A549 (cell line): ENCODE measurements around the gene SPPL2A. TPM values are rescaled to one million over a fixed set of nuclear protein-coding genes. Genes with fewer than 3 reads are reported as not detected.

Experiments
- ATAC-seq, 2 experiments: fragments of 200-7000 bp in 1 of 2; fragments of >200 bp in 1 of 2; cut with Nextera tagmentation in 1 of 2; cut with Tn5 transposase in 1 of 2; 3 replicates each; pipeline versions ENCODE4 v1.8.0 to v1.9.1; 2018 to 2020; ENCODE audit warnings: mild to moderate bottlenecking in 1 of 2, moderate library complexity in 1 of 2
- CTCF ChIA-PET: fragments of 300-600 bp; sonication (Branson Sonifier 250); formaldehyde crosslinking; extraction: SDS; loops from one replicate; lab custom pipeline; 2021; ENCODE audit warnings: antibody characterized with exemption, inconsistent platforms; lab: Yijun Ruan, JAX
- POLR2A ChIA-PET: fragments of 350-600 bp; formaldehyde crosslinking; extraction: SDS; loops from one replicate; lab custom pipeline; 2021; ENCODE audit warnings: antibody characterized with exemption, inconsistent platforms; lab: Yijun Ruan, JAX
- DNase-seq, 2 experiments: peaks; one replicate each; pipeline versions ENCODE4 v3.0.0 to v3.0.0-alpha.2; 2011 to 2016; ENCODE audit warnings: low read depth in 1 of 2, low spot score in 1 of 2
- FAIRE-seq: peaks from 2 replicates; lab custom pipeline; 2011; peaks lifted over from hg19 to GRCh38; lab: Jason Lieb, UNC
- H3K27ac ChIP-seq, 2 experiments: fragments of >200 bp; sonication (Bioruptor Twin); formaldehyde crosslinking; 3 replicates each; pipeline ENCODE4 v1.5.1; 2016 to 2017
- H3K4me1 ChIP-seq: fragments of >200 bp; sonication (Bioruptor Twin); formaldehyde crosslinking; 3 replicates; pipeline ENCODE4 v1.6.1; 2016
- H3K4me2 ChIP-seq: fragments of >200 bp; sonication (Bioruptor Twin); formaldehyde crosslinking; 3 replicates; pipeline ENCODE4 v1.6.1; 2016
- H3K4me3 ChIP-seq: fragments of >200 bp; sonication (Bioruptor Twin); formaldehyde crosslinking; 3 replicates; pipeline ENCODE4 v1.5.1; 2016
- H3K9me3 ChIP-seq: fragments of >200 bp; sonication (Bioruptor Twin); formaldehyde crosslinking; 3 replicates; pipeline ENCODE4 v1.6.1; 2016
- BCL3 ChIP-seq: fragments of >200 bp; sonication (Bioruptor Twin); formaldehyde crosslinking; IDR thresholded peaks from 3 replicates; pipeline ENCODE4 v1.6.1; 2016
- CBX2 ChIP-seq: fragments of 200-600 bp; sonication (generic); IDR thresholded peaks from 2 replicates; pipeline ENCODE4 v1.6.1; 2016; ENCODE audit warnings: low read depth, mild to moderate bottlenecking, borderline replicate concordance
- CBX8 ChIP-seq: fragments of 200-600 bp; sonication (generic); IDR thresholded peaks from 2 replicates; pipeline ENCODE4 v1.6.1; 2016
- CEBPB ChIP-seq, 2 experiments: fragments of >200 bp in 1 of 2; sonication (Bioruptor Twin) in 1 of 2; formaldehyde crosslinking in 1 of 2; IDR thresholded peaks; 2 replicates each; pipeline ENCODE4 v1.6.1; 2012 to 2016
- CHD4 ChIP-seq: fragments of 200-600 bp; sonication (generic); IDR thresholded peaks from 2 replicates; pipeline ENCODE4 v1.6.1; 2016; ENCODE audit warnings: antibody characterized with exemption, mild to moderate bottlenecking, borderline replicate concordance
- EHF ChIP-seq: fragments of 250-450 bp; sonication (Bioruptor Pico); IDR thresholded peaks from 2 replicates; pipeline ENCODE4 v1.5.0; 2020; ENCODE audit warnings: mild to moderate bottlenecking
- EP300 ChIP-seq, 2 experiments: fragments of >200 bp; sonication (Bioruptor Twin); formaldehyde crosslinking; IDR thresholded peaks; 2 replicates in 1 of 2; 3 replicates in 1 of 2; pipeline ENCODE4 v1.6.1; 2016 to 2017
- ESRRA ChIP-seq: fragments of 150-350 bp; IDR thresholded peaks from 2 replicates; pipeline ENCODE4 v1.6.1; 2014; ENCODE audit warnings: mild to moderate bottlenecking, low read length, borderline replicate concordance
- FOSB ChIP-seq: fragments of 250-450 bp; sonication (Bioruptor Pico); IDR thresholded peaks from 2 replicates; pipeline ENCODE4 v1.5.0; 2020; ENCODE audit warnings: mild to moderate bottlenecking, moderate library complexity
- GATA3 ChIP-seq: IDR thresholded peaks from 2 replicates; pipeline ENCODE4 v1.6.1; 2012; ENCODE audit warnings: borderline replicate concordance
- HDAC2 ChIP-seq: fragments of 200-600 bp; sonication (generic); IDR thresholded peaks from 2 replicates; pipeline ENCODE4 v1.6.1; 2016
- HOXA7 ChIP-seq: fragments of 250-450 bp; sonication (Bioruptor Pico); IDR thresholded peaks from 2 replicates; pipeline ENCODE4 v1.5.0; 2020; ENCODE audit warnings: mild to moderate bottlenecking, moderate library complexity
- HOXB13 ChIP-seq: fragments of 250-450 bp; sonication (Bioruptor Pico); IDR thresholded peaks from 2 replicates; pipeline ENCODE4 v1.5.0; 2020; ENCODE audit warnings: low read depth, mild to moderate bottlenecking, moderate library complexity
- HOXB5 ChIP-seq: fragments of 250-450 bp; sonication (Bioruptor Pico); IDR thresholded peaks from 2 replicates; pipeline ENCODE4 v1.5.0; 2020; ENCODE audit warnings: mild to moderate bottlenecking, moderate library complexity
- JUN ChIP-seq, 2 experiments: fragments of >200 bp; sonication (Bioruptor Twin); formaldehyde crosslinking; IDR thresholded peaks; 2 replicates in 1 of 2; 3 replicates in 1 of 2; pipeline ENCODE4 v1.6.1; 2016 to 2017
- KDM5A ChIP-seq: fragments of 200-600 bp; sonication (generic); IDR thresholded peaks from 2 replicates; pipeline ENCODE4 v1.6.1; 2016; ENCODE audit warnings: antibody characterized with exemption, mild to moderate bottlenecking
- MAFK ChIP-seq: fragments of 450-650 bp; IDR thresholded peaks from 2 replicates; pipeline ENCODE4 v1.6.1; 2014; ENCODE audit not compliant: partially characterized antibody
- MAX ChIP-seq: IDR thresholded peaks from 2 replicates; pipeline ENCODE4 v1.6.1; 2012
- MAZ ChIP-seq: fragments of 150-350 bp; IDR thresholded peaks from 2 replicates; pipeline ENCODE4 v1.6.1; 2014; ENCODE audit warnings: antibody characterized with exemption, low read depth, low read length, borderline replicate concordance
- RAD21 ChIP-seq, 2 experiments: fragments of >200 bp in 1 of 2; sonication (Bioruptor Twin) in 1 of 2; formaldehyde crosslinking in 1 of 2; IDR thresholded peaks in 1 of 2; conservative IDR thresholded peaks in 1 of 2; 2 replicates in 1 of 2; 3 replicates in 1 of 2; pipeline ENCODE4 v1.6.1; 2012 to 2018; ENCODE audit warnings: inconsistent platforms in 1 of 2
- RARB ChIP-seq: fragments of 250-450 bp; sonication (Bioruptor Pico); IDR thresholded peaks from 2 replicates; pipeline ENCODE4 v1.8.0; 2021; ENCODE audit warnings: mild to moderate bottlenecking, moderate library complexity
- RCOR1 ChIP-seq: fragments of 150-350 bp; IDR thresholded peaks from 2 replicates; pipeline ENCODE4 v1.6.1; 2014; ENCODE audit warnings: antibody characterized with exemption, low read length, low read depth
- RFX5 ChIP-seq: fragments of 450-650 bp; IDR thresholded peaks from 2 replicates; pipeline ENCODE4 v1.7.1; 2014; ENCODE audit warnings: antibody characterized with exemption, mild to moderate bottlenecking, moderate library complexity
- SREBF2 ChIP-seq: fragments of 450-650 bp; IDR thresholded peaks from 2 replicates; pipeline ENCODE4 v1.6.1; 2014; ENCODE audit warnings: mild to moderate bottlenecking, moderate library complexity
- TFCP2L1 ChIP-seq: fragments of 250-450 bp; sonication (Bioruptor Pico); IDR thresholded peaks from 2 replicates; pipeline ENCODE4 v1.5.0; 2021; ENCODE audit warnings: mild to moderate bottlenecking
- TP53 ChIP-seq: fragments of 250-450 bp; sonication (Bioruptor Pico); IDR thresholded peaks from 2 replicates; pipeline ENCODE4 v1.5.0; 2021; ENCODE audit warnings: mild to moderate bottlenecking, moderate library complexity
- USF2 ChIP-seq: fragments of 450-650 bp; IDR thresholded peaks from 2 replicates; pipeline ENCODE4 v1.6.1; 2014; ENCODE audit warnings: antibody characterized with exemption
- ZNF302 ChIP-seq: fragments of 250-450 bp; sonication (Bioruptor Pico); IDR thresholded peaks from 2 replicates; pipeline ENCODE4 v1.9.0; 2021; ENCODE audit warnings: inconsistent platforms, mild to moderate bottlenecking, moderate library complexity
- WGBS: methylation state at CpG from one replicate; pipeline ENCODE4 v1.1.6; 2017; ENCODE audit errors: missing lambda C conversion rate; 5-methylcytosine and 5-hydroxymethylcytosine counted together
- polyA plus RNA-seq, 4 experiments: library from polyadenylated mRNA; depleted of rRNA in 3 of 4; stranded (reverse); fragments of >200 nt; fragmentation: RNase III in 1 of 4; extraction: RNeasy Plus Mini Kit Qiagen cat#74134 plus additional on column Dnase treatment in 1 of 4; gene quantifications; 2 replicates in 3 of 4; 3 replicates in 1 of 4; pipeline ENCODE4 v1.2.3, GENCODE V29; 2011 to 2017

Gene SPPL2A
- polyA plus RNA-seq, 2 of the 4 experiments (the other 2 are of a cell fraction), result 87.7 to 138 TPM

GRCh38 chr15:50726315-50726714, 39.2 kb downstream of the SPPL2A start:
- POLR2A ChIA-PET, result no interaction called here
- Histone ChIP-seq H3K9me3 (no peaks in the 10 kb centered on the region), H3K4me2 (no peak overlapping the region), H3K27ac (no peak overlapping the region), H3K4me1 (no peaks in the 10 kb centered on the region), H3K4me3 (no peak overlapping the region)
- CTCF ChIA-PET, result interaction anchor here (1.0 to 1.5 kb wide), 3 partner anchors 8 to 18 kb away, joined by 3 to 4 read pairs (median 3); no protein-coding TSS in a partner anchor
- TF ChIP-seq JUN (IDR thresholded peaks at IDR 0.05) (no peak), MAX (no peak), BCL3 (no peak), SREBF2 (no peak), MAFK (no peak), CEBPB (IDR thresholded peaks at IDR 0.05) (no peak), ESRRA (no peak), RFX5 (no peak), HOXB5 (CRISPR knock-in tag) (no peak), CBX8 (no peak), TP53 (no peak), CHD4 (no peak), MAZ (no peak), EHF (CRISPR knock-in tag) (no peak), TFCP2L1 (CRISPR knock-in tag) (no peak), HOXA7 (CRISPR knock-in tag) (no peak), KDM5A (no peak)
- FAIRE-seq (no peak), ATAC-seq (no peak), DNase-seq (no peak)
- WGBS, result 83% methylated on average over 1 of the region's 1 CpG

- ATAC-seq (no peak), FAIRE-seq (peak; percentile 28), DNase-seq (no peak)
- Histone ChIP-seq H3K4me3 (no peak overlapping the region), H3K4me1 (no peaks in the 10 kb centered on the region), H3K4me2 (no peak overlapping the region), H3K9me3 (no peaks in the 10 kb centered on the region), H3K27ac (no peak overlapping the region)
- ChIA-PET CTCF (interaction anchor here (1.0 to 1.9 kb wide), 2 partner anchors 8 to 96 kb away, joined by 4 read pairs; no protein-coding TSS in a partner anchor), POLR2A (no interaction called here)
- 77% methylated on average over 1 of the region's 1 CpG for WGBS
- TF ChIP-seq CBX2, result no peak
- no peak for TF ChIP-seq HOXB13 (CRISPR knock-in tag)
- no peak for TF ChIP-seq USF2
- TF ChIP-seq HOXB5 (CRISPR knock-in tag), result no peak
- no peak for TF ChIP-seq EP300 (IDR thresholded peaks at IDR 0.05)
- no peak for TF ChIP-seq RAD21 (conservative IDR thresholded peaks at IDR 0.05 in 1 of 2, IDR thresholded peaks at IDR 0.05 in 1 of 2)
- no peak for TF ChIP-seq FOSB (CRISPR knock-in tag)
Measured at GRCh38 chr15:50718700-50719125, 46.8 kb downstream of the SPPL2A start.

GRCh38 chr15:50712018-50712417, 53.5 kb downstream of the SPPL2A start:
- H3K9me3 ChIP-seq, result no peaks in the 10 kb centered on the region
- DNase-seq (no peak), ATAC-seq (no peak), FAIRE-seq (peak; percentile 18)
- H3K4me2 ChIP-seq, result no peak overlapping the region
- ChIA-PET CTCF (interaction anchor here (1.3 kb wide), 1 partner anchor 165 kb away, joined by 5 read pairs; no protein-coding TSS in a partner anchor), POLR2A (interaction anchor here (1.2 kb wide), 1 partner anchor 165 kb away, joined by 3 read pairs; no protein-coding TSS in a partner anchor)
- no peaks in the 10 kb centered on the region for H3K4me1 ChIP-seq
- H3K27ac ChIP-seq, result no peak overlapping the region
- H3K4me3 ChIP-seq, result no peak overlapping the region
- TF ChIP-seq SREBF2, result no peak
- no peak for TF ChIP-seq HDAC2
- no peak for TF ChIP-seq ZNF302 (CRISPR knock-in tag)
- TF ChIP-seq CBX2, result no peak
- TF ChIP-seq TP53, result no peak
- no peak for TF ChIP-seq RCOR1
- TF ChIP-seq RARB (CRISPR knock-in tag), result no peak
- no peak for TF ChIP-seq GATA3
- TF ChIP-seq CHD4, result no peak
- TF ChIP-seq JUN (IDR thresholded peaks at IDR 0.05), result no peak
- 82% methylated on average over 3 of the region's 3 CpGs for WGBS
